ENCODE results near the gene C21orf58. TPM values are rescaled to one million over a fixed set of nuclear protein-coding genes. Genes with fewer than 3 reads are reported as not detected.

Gene C21orf58
- total RNA-seq, 1 experiment from 2014 or later, result 35.1 TPM

DNA sequence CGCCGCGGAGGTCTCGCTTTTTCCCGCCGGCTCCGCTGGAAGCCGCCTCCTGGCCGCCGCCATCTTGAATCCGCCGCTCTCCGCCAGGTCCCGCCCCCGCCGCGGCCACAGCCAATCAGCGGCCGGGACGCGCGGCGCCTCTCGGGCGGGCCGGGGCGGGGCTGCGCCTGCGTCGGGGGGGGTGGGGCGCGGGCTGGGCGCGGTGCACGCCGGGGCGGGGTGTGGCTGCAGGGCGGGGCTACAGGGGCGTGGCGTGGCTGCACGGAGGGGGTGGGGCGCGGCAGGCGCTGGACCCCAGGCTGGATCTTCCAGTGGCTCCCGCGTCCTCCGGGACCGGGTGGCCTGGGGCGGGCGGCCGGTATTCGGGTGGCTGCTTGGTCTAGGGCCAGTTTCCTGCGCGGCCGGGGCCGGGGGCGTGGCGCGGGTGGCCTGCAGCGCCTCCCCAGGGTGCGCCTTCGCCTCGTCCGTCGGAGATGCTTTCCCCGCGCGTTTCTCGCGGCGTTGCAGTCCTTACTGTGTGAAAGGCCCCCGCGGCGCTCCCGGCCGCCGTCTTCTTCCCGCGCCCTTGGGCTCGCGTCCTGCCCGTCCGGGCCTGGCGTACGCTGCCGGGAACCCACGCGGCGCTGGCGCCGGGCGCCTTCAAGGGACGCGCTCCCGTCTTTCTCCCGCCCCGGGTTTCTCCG is 861 bp upstream of the C21orf58 start:
- CTCF ChIA-PET, result interaction anchor here (0.6 to 1.8 kb wide), 4 partner anchors 87 to 343 kb away, joined by 3 to 4 read pairs (median 4); no protein-coding TSS in a partner anchor
- ATAC-seq, result peak; percentile 70
- peaks cover 35% of the 10 kb centered on the region for H3K36me3 Mint-ChIP-seq
- no peaks in the 10 kb centered on the region for H3K9me3 Mint-ChIP-seq
- peaks cover 32% of the 10 kb centered on the region for H3K4me1 Mint-ChIP-seq
- peak; percentile 85 for DNase-seq (ENCODE audit: low spot score)
- no peaks in the 10 kb centered on the region for H3K27me3 Mint-ChIP-seq (ENCODE audit: low read depth)
- POLR2A ChIA-PET, result no interaction called here
- peak overlapping the region; percentile 96 for H3K4me3 Mint-ChIP-seq
- no peak overlapping the region for H3K27ac Mint-ChIP-seq
- TF ChIP-seq CREM (CRISPR knock-in tag; IDR thresholded peaks at IDR 0.05), result no peak
- TF ChIP-seq ZBTB21 (CRISPR knock-in tag; IDR thresholded peaks at IDR 0.05; ENCODE audit: borderline replicate concordance), result no peak
- no peak for TF ChIP-seq ATF6 (CRISPR knock-in tag; IDR thresholded peaks at IDR 0.05)
- peak; percentile 35; the same call in 1 of the 2 replicates for TF ChIP-seq E2F5 (CRISPR knock-in tag; IDR thresholded peaks at IDR 0.05)
- no peak for TF ChIP-seq KAT7 (CRISPR knock-in tag; IDR thresholded peaks at IDR 0.05; ENCODE audit: borderline replicate concordance)
- no peak for TF ChIP-seq ZNF232 (CRISPR knock-in tag; IDR thresholded peaks at IDR 0.05)
- no peak for TF ChIP-seq HMGA2 (CRISPR knock-in tag; IDR thresholded peaks at IDR 0.05)
- TF ChIP-seq ZNF121 (CRISPR knock-in tag; IDR thresholded peaks at IDR 0.05), result no peak
- no peak for TF ChIP-seq SMAD4 (CRISPR knock-in tag; IDR thresholded peaks at IDR 0.05)
- TF ChIP-seq TCF7 (CRISPR knock-in tag; IDR thresholded peaks at IDR 0.05; ENCODE audit: low read depth), result no peak
- peak; percentile 55 for TF ChIP-seq SP1 (CRISPR knock-in tag; conservative IDR thresholded peaks at IDR 0.05)
- TF ChIP-seq, protein P1, sequence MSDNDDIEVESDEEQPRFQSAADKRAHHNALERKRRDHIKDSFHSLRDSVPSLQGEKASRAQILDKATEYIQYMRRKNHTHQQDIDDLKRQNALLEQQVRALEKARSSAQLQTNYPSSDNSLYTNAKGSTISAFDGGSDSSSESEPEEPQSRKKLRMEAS (CRISPR knock-in tag; IDR thresholded peaks at IDR 0.05), result no peak; the same call in 1 of the 2 replicates
- no peak for TF ChIP-seq PREB (CRISPR knock-in tag; IDR thresholded peaks at IDR 0.05; ENCODE audit: borderline replicate concordance)
- TF ChIP-seq RELA (CRISPR knock-in tag; IDR thresholded peaks at IDR 0.05; ENCODE audit: borderline replicate concordance), result no peak
- TF ChIP-seq NR2C2 (CRISPR knock-in tag; IDR thresholded peaks at IDR 0.05), result no peak
- TF ChIP-seq ZNF396 (CRISPR knock-in tag; IDR thresholded peaks at IDR 0.05; ENCODE audit: borderline replicate concordance), result no peak
- TF ChIP-seq, protein P2, sequence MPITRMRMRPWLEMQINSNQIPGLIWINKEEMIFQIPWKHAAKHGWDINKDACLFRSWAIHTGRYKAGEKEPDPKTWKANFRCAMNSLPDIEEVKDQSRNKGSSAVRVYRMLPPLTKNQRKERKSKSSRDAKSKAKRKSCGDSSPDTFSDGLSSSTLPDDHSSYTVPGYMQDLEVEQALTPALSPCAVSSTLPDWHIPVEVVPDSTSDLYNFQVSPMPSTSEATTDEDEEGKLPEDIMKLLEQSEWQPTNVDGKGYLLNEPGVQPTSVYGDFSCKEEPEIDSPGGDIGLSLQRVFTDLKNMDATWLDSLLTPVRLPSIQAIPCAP (CRISPR knock-in tag; IDR thresholded peaks at IDR 0.05), result peak; percentile 43; the same call in 1 of the 2 replicates
- no peak for TF ChIP-seq STAT6 (CRISPR knock-in tag; conservative IDR thresholded peaks at IDR 0.05; ENCODE audit: low read depth)
- no peak for TF ChIP-seq NR1H2 (CRISPR knock-in tag; IDR thresholded peaks at IDR 0.05)
- TF ChIP-seq ZNF512 (CRISPR knock-in tag; IDR thresholded peaks at IDR 0.05; ENCODE audit: borderline replicate concordance), result no peak
- no peak for TF ChIP-seq MYBL2 (CRISPR knock-in tag; IDR thresholded peaks at IDR 0.05)
- peak; percentile 63; the same call in 1 of the 2 replicates for TF ChIP-seq E2F4 (CRISPR knock-in tag; IDR thresholded peaks at IDR 0.05; ENCODE audit: borderline replicate concordance, low read depth)
- TF ChIP-seq TP53 (CRISPR knock-in tag; IDR thresholded peaks at IDR 0.05), result 0 out of 2 replicates have a peak, but pooled peaks have one; percentile 37
- TF ChIP-seq, protein P3, sequence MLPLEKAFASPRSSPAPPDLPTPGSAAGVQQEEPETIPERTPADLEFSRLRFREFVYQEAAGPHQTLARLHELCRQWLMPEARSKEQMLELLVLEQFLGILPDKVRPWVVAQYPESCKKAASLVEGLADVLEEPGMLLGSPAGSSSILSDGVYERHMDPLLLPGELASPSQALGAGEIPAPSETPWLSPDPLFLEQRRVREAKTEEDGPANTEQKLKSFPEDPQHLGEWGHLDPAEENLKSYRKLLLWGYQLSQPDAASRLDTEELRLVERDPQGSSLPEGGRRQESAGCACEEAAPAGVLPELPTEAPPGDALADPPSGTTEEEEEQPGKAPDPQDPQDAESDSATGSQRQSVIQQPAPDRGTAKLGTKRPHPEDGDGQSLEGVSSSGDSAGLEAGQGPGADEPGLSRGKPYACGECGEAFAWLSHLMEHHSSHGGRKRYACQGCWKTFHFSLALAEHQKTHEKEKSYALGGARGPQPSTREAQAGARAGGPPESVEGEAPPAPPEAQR (CRISPR knock-in tag; IDR thresholded peaks at IDR 0.05), result no peak
